ENCODE measurements around the gene SPTBN4. TPM values are rescaled to one million over a fixed set of nuclear protein-coding genes. Genes with fewer than 3 reads are reported as not detected.
"Not testable (repeated sequence)": the region's sequence is repeated elsewhere in the genome, so short reads cannot be mapped to it uniquely, and the experiment has no call there.

The SPTBN4 gene
- total RNA-seq, 1 experiment from 2014 or later = 0.63 TPM

- DNase-seq (ENCODE audit: unreplicated experiment) = no peak
- Mint-ChIP-seq H3K4me3 (ENCODE audit: unreplicated experiment) (no peak overlapping the region), H3K27ac (ENCODE audit: low read depth, unreplicated experiment) (no peak overlapping the region), H3K27me3 (ENCODE audit: insufficient read depth, unreplicated experiment) (peaks cover 13% of the 10 kb centered on the region), H3K9me3 (ENCODE audit: unreplicated experiment) (no peaks in the 10 kb centered on the region), H3K36me3 (ENCODE audit: insufficient read depth, unreplicated experiment) (no peaks in the 10 kb centered on the region), H3K4me1 (ENCODE audit: insufficient read depth, unreplicated experiment) (no peaks in the 10 kb centered on the region)
- BruUV-seq (replicated peaks) = no TSS peak
- no peak for TF ChIP-seq CTCF (IDR thresholded peaks at IDR 0.05; ENCODE audit: unreplicated experiment)
- ChIA-PET CTCF (interaction anchor here (1.1 kb wide), 1 partner anchor 11 kb away, joined by 5 read pairs; no protein-coding TSS in a partner anchor), POLR2A (no interaction called here)
- intact Hi-C loops (cut with micrococcal nuclease) = no loop called here
Measured at GRCh38 chr19:40561947-40562346, 95.1 kb downstream of the SPTBN4 start.

GRCh38 chr19:40564535-40564934, 97.7 kb downstream of the SPTBN4 start:
- H3K36me3 Mint-ChIP-seq (ENCODE audit: insufficient read depth, unreplicated experiment); POLR2A ChIA-PET: not testable (repeated sequence)

GRCh38 chr19:40565355-40565754, 98.6 kb downstream of the SPTBN4 start:
- Mint-ChIP-seq H3K36me3 (ENCODE audit: insufficient read depth, unreplicated experiment) (no peaks in the 10 kb centered on the region), H3K4me3 (ENCODE audit: unreplicated experiment) (no peak overlapping the region), H3K27ac (ENCODE audit: low read depth, unreplicated experiment) (no peak overlapping the region), H3K9me3 (ENCODE audit: unreplicated experiment) (no peaks in the 10 kb centered on the region), H3K27me3 (ENCODE audit: insufficient read depth, unreplicated experiment) (no peaks in the 10 kb centered on the region), H3K4me1 (ENCODE audit: insufficient read depth, unreplicated experiment) (peaks cover 7% of the 10 kb centered on the region)
- intact Hi-C loops (cut with micrococcal nuclease) = no loop called here
- CTCF ChIA-PET = interaction anchor here (0.6 kb wide), 2 partner anchors 15 to 16 kb away, joined by 4 read pairs; no protein-coding TSS in a partner anchor
- BruUV-seq (replicated peaks) = no TSS peak
- no peak for DNase-seq (ENCODE audit: unreplicated experiment)
- TF ChIP-seq CTCF (IDR thresholded peaks at IDR 0.05; ENCODE audit: unreplicated experiment) = no peak
- POLR2A ChIA-PET = no interaction called here

More at GRCh38 chr19:40564535-40564934, 97.7 kb downstream of the SPTBN4 start:
- CTCF ChIA-PET; intact Hi-C loops (cut with micrococcal nuclease); H3K27me3 Mint-ChIP-seq (ENCODE audit: insufficient read depth, unreplicated experiment); DNase-seq (ENCODE audit: unreplicated experiment); H3K4me3 Mint-ChIP-seq (ENCODE audit: unreplicated experiment); H3K9me3 Mint-ChIP-seq (ENCODE audit: unreplicated experiment); H3K4me1 Mint-ChIP-seq (ENCODE audit: insufficient read depth, unreplicated experiment); BruUV-seq (replicated peaks); H3K27ac Mint-ChIP-seq (ENCODE audit: low read depth, unreplicated experiment): not testable (repeated sequence)

- ChIA-PET CTCF (interaction anchor here (0.6 kb wide), 2 partner anchors 16 to 17 kb away, joined by 4 read pairs; no protein-coding TSS in a partner anchor), POLR2A (no interaction called here)
- Mint-ChIP-seq H3K4me1 (ENCODE audit: insufficient read depth, unreplicated experiment) (peaks cover 12% of the 10 kb centered on the region), H3K27me3 (ENCODE audit: insufficient read depth, unreplicated experiment) (no peaks in the 10 kb centered on the region), H3K9me3 (ENCODE audit: unreplicated experiment) (no peaks in the 10 kb centered on the region), H3K36me3 (ENCODE audit: insufficient read depth, unreplicated experiment) (no peaks in the 10 kb centered on the region), H3K27ac (ENCODE audit: low read depth, unreplicated experiment) (no peak overlapping the region), H3K4me3 (ENCODE audit: unreplicated experiment) (no peak overlapping the region)
- no peak for TF ChIP-seq CTCF (IDR thresholded peaks at IDR 0.05; ENCODE audit: unreplicated experiment)
- no TSS peak for BruUV-seq (replicated peaks)
- DNase-seq (ENCODE audit: unreplicated experiment) = no peak
- intact Hi-C loops (cut with micrococcal nuclease) = no loop called here
Measured at GRCh38 chr19:40565910-40566495, 99.2 kb downstream of the SPTBN4 start.
